ENCODE data around the gene FAR2.

DNA sequence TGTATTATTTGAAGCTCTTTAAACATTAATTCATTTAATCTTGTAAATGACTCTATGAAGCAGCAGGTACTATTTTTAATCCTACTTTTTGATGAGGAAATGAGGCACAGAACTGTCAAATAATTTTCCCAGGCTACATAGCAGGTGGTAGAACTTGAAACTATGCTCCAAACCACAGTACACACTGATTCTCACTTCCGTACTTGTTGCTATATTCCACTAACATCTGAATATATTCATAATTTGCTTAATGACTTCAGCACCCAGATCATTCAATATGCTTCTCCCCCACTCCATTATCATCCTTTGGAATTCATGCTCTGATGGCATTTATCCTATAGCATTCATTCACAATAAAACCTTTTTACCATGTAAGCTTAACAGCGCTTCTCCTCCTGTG lies 227.0 kb downstream of the FAR2 start:
- TF ChIP-seq EZH2 (IDR thresholded peaks at IDR 0.05; ENCODE audit: borderline replicate concordance, low read length) = no peak
- TF ChIP-seq, protein P1, sequence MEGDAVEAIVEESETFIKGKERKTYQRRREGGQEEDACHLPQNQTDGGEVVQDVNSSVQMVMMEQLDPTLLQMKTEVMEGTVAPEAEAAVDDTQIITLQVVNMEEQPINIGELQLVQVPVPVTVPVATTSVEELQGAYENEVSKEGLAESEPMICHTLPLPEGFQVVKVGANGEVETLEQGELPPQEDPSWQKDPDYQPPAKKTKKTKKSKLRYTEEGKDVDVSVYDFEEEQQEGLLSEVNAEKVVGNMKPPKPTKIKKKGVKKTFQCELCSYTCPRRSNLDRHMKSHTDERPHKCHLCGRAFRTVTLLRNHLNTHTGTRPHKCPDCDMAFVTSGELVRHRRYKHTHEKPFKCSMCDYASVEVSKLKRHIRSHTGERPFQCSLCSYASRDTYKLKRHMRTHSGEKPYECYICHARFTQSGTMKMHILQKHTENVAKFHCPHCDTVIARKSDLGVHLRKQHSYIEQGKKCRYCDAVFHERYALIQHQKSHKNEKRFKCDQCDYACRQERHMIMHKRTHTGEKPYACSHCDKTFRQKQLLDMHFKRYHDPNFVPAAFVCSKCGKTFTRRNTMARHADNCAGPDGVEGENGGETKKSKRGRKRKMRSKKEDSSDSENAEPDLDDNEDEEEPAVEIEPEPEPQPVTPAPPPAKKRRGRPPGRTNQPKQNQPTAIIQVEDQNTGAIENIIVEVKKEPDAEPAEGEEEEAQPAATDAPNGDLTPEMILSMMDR (IDR thresholded peaks at IDR 0.05; ENCODE audit: low read length) = no peak
